Loucy (cell line): ENCODE results near the gene TM2D1.
"Not testable (repeated sequence)": the region's sequence is repeated elsewhere in the genome, so short reads cannot be mapped to it uniquely, and the experiment has no call there.

ENCODE experiments used
- H2AFZ ChIP-seq: fragments of 200-600 bp; sonication (generic); 2 replicates; pipeline ENCODE4 v1.6.0; 2016; ENCODE audit warnings: antibody characterized with exemption, mild to moderate bottlenecking, low read length, moderate library complexity
- H3F3A ChIP-seq: fragments of 200-600 bp; 2 replicates; pipeline ENCODE4 v1.6.0; 2016; ENCODE audit warnings: antibody characterized with exemption, low read depth, mild to moderate bottlenecking
- H3K27me3 ChIP-seq: fragments of 200-600 bp; sonication (generic); 2 replicates; pipeline ENCODE4 v1.6.1; 2014; ENCODE audit warnings: low read length, mild to moderate bottlenecking; ENCODE audit not compliant: insufficient read depth, poor library complexity, severe bottlenecking
- H3K36me3 ChIP-seq: fragments of 200-600 bp; sonication (generic); 2 replicates; pipeline ENCODE4 v1.6.1; 2016; ENCODE audit warnings: low read length; ENCODE audit not compliant: insufficient read depth
- H3K4me1 ChIP-seq: fragments of 200-600 bp; sonication (generic); 2 replicates; pipeline ENCODE4 v1.5.1; 2014; ENCODE audit warnings: low read length, mild to moderate bottlenecking; ENCODE audit not compliant: insufficient read depth, poor library complexity, severe bottlenecking
- H3K4me2 ChIP-seq: fragments of 200-600 bp; sonication (generic); 2 replicates; pipeline ENCODE4 v1.6.0; 2014; ENCODE audit warnings: antibody characterized with exemption, low read length, low read depth, mild to moderate bottlenecking; ENCODE audit not compliant: poor library complexity, severe bottlenecking
- H3K4me3 ChIP-seq: fragments of 200-600 bp; sonication (generic); 2 replicates; pipeline ENCODE4 v1.5.1; 2014; ENCODE audit warnings: low read length, mild to moderate bottlenecking, mixed read lengths; ENCODE audit not compliant: poor library complexity, severe bottlenecking
- H3K79me2 ChIP-seq: fragments of 200-600 bp; sonication (generic); 2 replicates; pipeline ENCODE4 v1.6.1; 2014; ENCODE audit warnings: low read length; ENCODE audit not compliant: insufficient read depth
- H3K9ac ChIP-seq: fragments of 200-600 bp; sonication (generic); 2 replicates; pipeline ENCODE4 v1.6.0; 2014; ENCODE audit warnings: mild to moderate bottlenecking, low read depth, low read length, moderate library complexity; ENCODE audit not compliant: poor library complexity, severe bottlenecking
- H3K9me2 ChIP-seq: fragments of 200-600 bp; sonication (generic); replicated peaks from 2 replicates; pipeline ENCODE4 v1.6.1; 2016; ENCODE audit warnings: low read depth, low read length, mixed read lengths
- H3K9me3 ChIP-seq: fragments of 200-600 bp; sonication (generic); 2 replicates; pipeline ENCODE4 v1.6.1; 2014; ENCODE audit warnings: mild to moderate bottlenecking, antibody characterized with exemption, low read length, low read depth; ENCODE audit not compliant: insufficient read depth
- H4K20me1 ChIP-seq: fragments of 200-600 bp; sonication (generic); 2 replicates; pipeline ENCODE4 v1.6.0; 2014; ENCODE audit warnings: antibody characterized with exemption, low read length, mild to moderate bottlenecking; ENCODE audit not compliant: insufficient read depth, poor library complexity, severe bottlenecking
- EZH2phosphoT487 ChIP-seq: fragments of 200-600 bp; IDR thresholded peaks from 2 replicates; pipeline ENCODE4 v1.6.1; 2018; ENCODE audit warnings: antibody characterized with exemption, mild to moderate bottlenecking, moderate library complexity, borderline replicate concordance
- TF ChIP-seq, protein P1 (sequence below): fragments of 200-600 bp; sonication (generic); conservative IDR thresholded peaks from 2 replicates; pipeline ENCODE4 v1.5.1; 2014; ENCODE audit warnings: mild to moderate bottlenecking, antibody characterized with exemption, low read length

Gene TM2D1

DNA sequence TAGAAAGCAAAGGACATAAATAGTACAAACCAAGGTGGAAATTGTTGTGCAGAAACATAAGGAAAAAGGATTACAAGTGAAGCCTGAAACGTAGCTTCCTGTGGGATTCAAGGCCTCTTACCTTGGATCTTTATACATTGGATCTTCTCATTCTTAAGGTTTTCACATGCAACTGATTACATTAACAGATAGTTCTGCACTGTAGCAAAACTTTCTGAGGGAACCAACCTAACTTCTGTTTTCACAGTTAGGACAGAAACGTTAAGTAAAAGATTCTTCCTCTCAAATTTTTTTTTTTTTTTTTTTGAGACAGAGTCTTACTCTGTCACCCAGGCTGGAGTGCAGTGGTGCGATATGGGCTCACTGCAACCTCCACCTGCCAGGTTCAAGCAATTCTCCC is 7.8 kb upstream of the TM2D1 start:
- no peaks in the 10 kb centered on the region for H3K4me1 ChIP-seq
- no peak overlapping the region for H3K4me3 ChIP-seq
- no peaks in the 10 kb centered on the region for H3K27me3 ChIP-seq
- no peaks in the 10 kb centered on the region for H3K79me2 ChIP-seq
- no peaks in the 10 kb centered on the region for H3K9me2 ChIP-seq
- H3K9me3 ChIP-seq, result no peaks in the 10 kb centered on the region
- H4K20me1 ChIP-seq, result no peaks in the 10 kb centered on the region
- TF ChIP-seq, protein P1, sequence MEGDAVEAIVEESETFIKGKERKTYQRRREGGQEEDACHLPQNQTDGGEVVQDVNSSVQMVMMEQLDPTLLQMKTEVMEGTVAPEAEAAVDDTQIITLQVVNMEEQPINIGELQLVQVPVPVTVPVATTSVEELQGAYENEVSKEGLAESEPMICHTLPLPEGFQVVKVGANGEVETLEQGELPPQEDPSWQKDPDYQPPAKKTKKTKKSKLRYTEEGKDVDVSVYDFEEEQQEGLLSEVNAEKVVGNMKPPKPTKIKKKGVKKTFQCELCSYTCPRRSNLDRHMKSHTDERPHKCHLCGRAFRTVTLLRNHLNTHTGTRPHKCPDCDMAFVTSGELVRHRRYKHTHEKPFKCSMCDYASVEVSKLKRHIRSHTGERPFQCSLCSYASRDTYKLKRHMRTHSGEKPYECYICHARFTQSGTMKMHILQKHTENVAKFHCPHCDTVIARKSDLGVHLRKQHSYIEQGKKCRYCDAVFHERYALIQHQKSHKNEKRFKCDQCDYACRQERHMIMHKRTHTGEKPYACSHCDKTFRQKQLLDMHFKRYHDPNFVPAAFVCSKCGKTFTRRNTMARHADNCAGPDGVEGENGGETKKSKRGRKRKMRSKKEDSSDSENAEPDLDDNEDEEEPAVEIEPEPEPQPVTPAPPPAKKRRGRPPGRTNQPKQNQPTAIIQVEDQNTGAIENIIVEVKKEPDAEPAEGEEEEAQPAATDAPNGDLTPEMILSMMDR, result no peak
- TF ChIP-seq EZH2phosphoT487, result no peak
- H3K9ac ChIP-seq, result no peak overlapping the region
- no peak overlapping the region for H3K4me2 ChIP-seq
- H3K36me3 ChIP-seq, result no peaks in the 10 kb centered on the region
- no peaks in the 10 kb centered on the region for H3F3A ChIP-seq
- no peak overlapping the region for H2AFZ ChIP-seq

GRCh38 chr1:61730679-61731078 is 5.7 kb upstream of the TM2D1 start:
- not testable (repeated sequence) for H3F3A ChIP-seq, H3K27me3 ChIP-seq, H3K9ac ChIP-seq, H3K36me3 ChIP-seq, H3K4me1 ChIP-seq, H3K9me2 ChIP-seq, H3K79me2 ChIP-seq, H3K4me2 ChIP-seq, H3K4me3 ChIP-seq, H3K9me3 ChIP-seq, H2AFZ ChIP-seq, H4K20me1 ChIP-seq

GRCh38 chr1:61727544-61727943 is 2.6 kb upstream of the TM2D1 start:
- H3K9me2 ChIP-seq, result no peaks in the 10 kb centered on the region
- no peak overlapping the region for H3K9ac ChIP-seq
- peaks cover 21% of the 10 kb centered on the region for H3K4me1 ChIP-seq
- no peaks in the 10 kb centered on the region for H3K9me3 ChIP-seq
- no peak overlapping the region for H3K4me3 ChIP-seq
- no peaks in the 10 kb centered on the region for H3F3A ChIP-seq
- peaks cover 17% of the 10 kb centered on the region for H4K20me1 ChIP-seq
- peaks cover 5% of the 10 kb centered on the region for H3K27me3 ChIP-seq
- H2AFZ ChIP-seq, result no peak overlapping the region
- no peak overlapping the region for H3K4me2 ChIP-seq
- H3K36me3 ChIP-seq, result no peaks in the 10 kb centered on the region
- TF ChIP-seq, protein P1, result no peak
- TF ChIP-seq EZH2phosphoT487, result no peak
- H3K79me2 ChIP-seq, result peaks cover 24% of the 10 kb centered on the region

GRCh38 chr1:61724506-61724812 is 482 bp downstream of the TM2D1 start:
- peak overlapping the region; percentile 91 for H3K9ac ChIP-seq

DNA sequence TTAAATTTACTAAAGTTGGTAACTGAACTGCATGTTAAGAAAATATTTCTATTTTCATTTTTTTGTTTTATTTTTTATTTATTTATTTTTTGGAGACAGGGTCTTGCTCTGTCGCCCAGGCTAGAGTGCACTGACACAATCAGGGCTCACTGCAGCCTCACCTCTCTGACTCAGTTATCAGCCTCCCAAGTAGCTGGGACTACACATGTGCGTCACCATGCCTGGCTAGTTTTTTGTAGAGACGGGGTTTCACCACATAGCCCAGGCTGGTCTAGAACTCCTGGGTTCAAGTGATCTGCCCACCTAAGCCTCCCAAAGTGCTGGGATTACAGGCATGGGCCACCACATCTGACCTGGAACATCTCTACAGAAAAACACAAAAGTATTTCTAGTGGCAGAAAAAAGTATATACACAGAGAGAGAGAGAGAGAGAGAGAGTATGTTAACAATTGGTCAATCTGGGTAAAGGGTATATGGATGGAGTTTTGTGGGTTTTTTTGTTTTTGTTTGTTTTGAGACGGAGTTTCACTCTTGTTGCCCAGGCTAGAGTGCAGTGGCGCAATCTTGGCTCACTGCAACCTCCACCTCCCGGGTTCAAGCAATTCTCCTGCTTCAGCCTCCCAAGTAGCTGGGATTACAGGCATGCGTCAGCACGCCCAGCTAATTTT is 5.8 kb downstream of the TM2D1 start:
- not testable (repeated sequence) for H3K27me3 ChIP-seq, H3K9ac ChIP-seq, H3K9me2 ChIP-seq, H3K4me3 ChIP-seq, H3K4me2 ChIP-seq, H3K36me3 ChIP-seq, H3K9me3 ChIP-seq, H2AFZ ChIP-seq, H3F3A ChIP-seq
- peaks cover 54% of the 10 kb centered on the region for H3K79me2 ChIP-seq
- H3K4me1 ChIP-seq, result peaks cover 17% of the 10 kb centered on the region
- H4K20me1 ChIP-seq, result peaks cover 16% of the 10 kb centered on the region

More at GRCh38 chr1:61724506-61724812, 482 bp downstream of the TM2D1 start:
- H3K36me3 ChIP-seq, result no peaks in the 10 kb centered on the region
- H3K4me1 ChIP-seq, result peaks cover 26% of the 10 kb centered on the region
- H3K27me3 ChIP-seq, result peaks cover 5% of the 10 kb centered on the region
- peaks cover 39% of the 10 kb centered on the region for H3K79me2 ChIP-seq
- peaks cover 18% of the 10 kb centered on the region for H4K20me1 ChIP-seq
- peak overlapping the region; percentile 92 for H3K4me3 ChIP-seq
- H3K4me2 ChIP-seq, result peak overlapping the region; percentile 93
- H3K9me2 ChIP-seq, result no peaks in the 10 kb centered on the region
- H3F3A ChIP-seq, result no peaks in the 10 kb centered on the region
- no peaks in the 10 kb centered on the region for H3K9me3 ChIP-seq
- H2AFZ ChIP-seq, result peak overlapping the region; percentile 98
- TF ChIP-seq, protein P1, result no peak
